Vagina (tissue), 2 donors: ENCODE data around the gene ATP2A3. TPM values are rescaled to one million over a fixed set of nuclear protein-coding genes. Genes with fewer than 3 reads are reported as not detected.

ENCODE experiments used
- DNase-seq, 2 donors: peaks; one replicate each; pipeline ENCODE4 v3.0.0-alpha.2; 2017; ENCODE audit errors: extremely low spot score in 2 of 2
- H3K27ac ChIP-seq: fragments of 200-600 bp; sonication (generic); one replicate; pipeline ENCODE4 v1.5.1; 2019
- H3K27me3 ChIP-seq: fragments of 200-600 bp; sonication (generic); one replicate; pipeline ENCODE4 v1.5.1; 2019
- H3K36me3 ChIP-seq, 2 donors: fragments of 200-600 bp; sonication (generic); one replicate each; pipeline ENCODE4 v1.5.1; 2017 to 2019
- H3K4me1 ChIP-seq: fragments of 200-600 bp; sonication (generic); one replicate; pipeline ENCODE4 v1.5.1; 2019
- H3K4me3 ChIP-seq, 2 donors: fragments of 200-600 bp; sonication (generic); 1 replicate in 1 of 2; 2 replicates in 1 of 2; pipeline ENCODE4 v1.5.1; 2016 to 2019
- H3K9me3 ChIP-seq: fragments of 200-600 bp; sonication (generic); one replicate; pipeline ENCODE4 v1.5.1; 2019
- POLR2A ChIP-seq, 2 donors: fragments of 450-650 bp; IDR thresholded peaks; one replicate each; pipeline ENCODE4 v1.6.1; 2017; ENCODE audit warnings: antibody characterized with exemption in 2 of 2, mild to moderate bottlenecking in 2 of 2, moderate library complexity in 2 of 2
- POLR2AphosphoS5 ChIP-seq, 2 donors: sonication (generic); formaldehyde crosslinking; IDR thresholded peaks; one replicate each; pipeline ENCODE4 v1.9.0; 2017; ENCODE audit warnings: antibody characterized with exemption in 2 of 2, mild to moderate bottlenecking in 2 of 2, low read depth in 1 of 2; ENCODE audit not compliant: insufficient read depth in 1 of 2
- intact Hi-C: fragments of 100-400 bp; cut with DNase I; formaldehyde crosslinking; loops from one replicate; pipeline ENCODE4 v1.15.1; 2023
- total RNA-seq: library from RNA; depleted of rRNA; stranded (reverse); fragments of >200 nt; gene quantifications from one replicate; pipeline ENCODE4 v1.2.3, GENCODE V29; 2016
- TF ChIP-seq, protein P1 (sequence below), 3 experiments: fragments of 450-650 bp in 2 of 3; fragments of 200-600 bp in 1 of 3; sonication (generic) in 1 of 3; IDR thresholded peaks; one replicate each; pipeline ENCODE4 v1.5.1; 2017 to 2019; ENCODE audit warnings: antibody characterized with exemption in 3 of 3, mild to moderate bottlenecking in 2 of 3, moderate library complexity in 2 of 3

The ATP2A3 gene
- total RNA-seq, 1 donor from 2014 or later, result 15.5 TPM

DNA sequence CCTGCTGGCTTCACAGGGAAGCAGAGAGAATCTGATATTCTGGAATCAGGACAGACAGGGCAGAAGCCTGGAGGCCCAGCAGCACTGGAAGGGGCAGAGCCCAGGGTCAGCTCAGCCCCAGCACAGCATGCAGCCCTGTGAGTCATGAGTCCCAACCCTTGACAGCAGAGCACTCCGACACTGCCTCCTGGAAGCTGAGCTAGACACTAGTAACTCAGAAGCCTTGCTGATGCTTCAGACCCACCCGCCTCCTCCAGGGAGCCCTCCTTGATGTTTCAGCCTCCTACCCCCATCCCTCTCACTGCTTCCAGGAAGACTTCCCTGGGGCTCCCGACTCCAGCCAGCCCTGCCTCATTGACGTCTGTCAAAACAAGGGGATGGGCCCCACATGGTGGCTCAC, 78.3 kb downstream of the ATP2A3 start:
- TF ChIP-seq, protein P1, sequence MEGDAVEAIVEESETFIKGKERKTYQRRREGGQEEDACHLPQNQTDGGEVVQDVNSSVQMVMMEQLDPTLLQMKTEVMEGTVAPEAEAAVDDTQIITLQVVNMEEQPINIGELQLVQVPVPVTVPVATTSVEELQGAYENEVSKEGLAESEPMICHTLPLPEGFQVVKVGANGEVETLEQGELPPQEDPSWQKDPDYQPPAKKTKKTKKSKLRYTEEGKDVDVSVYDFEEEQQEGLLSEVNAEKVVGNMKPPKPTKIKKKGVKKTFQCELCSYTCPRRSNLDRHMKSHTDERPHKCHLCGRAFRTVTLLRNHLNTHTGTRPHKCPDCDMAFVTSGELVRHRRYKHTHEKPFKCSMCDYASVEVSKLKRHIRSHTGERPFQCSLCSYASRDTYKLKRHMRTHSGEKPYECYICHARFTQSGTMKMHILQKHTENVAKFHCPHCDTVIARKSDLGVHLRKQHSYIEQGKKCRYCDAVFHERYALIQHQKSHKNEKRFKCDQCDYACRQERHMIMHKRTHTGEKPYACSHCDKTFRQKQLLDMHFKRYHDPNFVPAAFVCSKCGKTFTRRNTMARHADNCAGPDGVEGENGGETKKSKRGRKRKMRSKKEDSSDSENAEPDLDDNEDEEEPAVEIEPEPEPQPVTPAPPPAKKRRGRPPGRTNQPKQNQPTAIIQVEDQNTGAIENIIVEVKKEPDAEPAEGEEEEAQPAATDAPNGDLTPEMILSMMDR (IDR thresholded peaks at IDR 0.05), result no peak
- TF ChIP-seq POLR2AphosphoS5 (IDR thresholded peaks at IDR 0.05; ENCODE audit: insufficient read depth in 1 of 2, low read depth in 1 of 2), result no peak
- no peak for TF ChIP-seq POLR2A (IDR thresholded peaks at IDR 0.05)
- intact Hi-C loops, result no loop called here
- peak overlapping the region; percentile 96 for H3K27ac ChIP-seq

DNA sequence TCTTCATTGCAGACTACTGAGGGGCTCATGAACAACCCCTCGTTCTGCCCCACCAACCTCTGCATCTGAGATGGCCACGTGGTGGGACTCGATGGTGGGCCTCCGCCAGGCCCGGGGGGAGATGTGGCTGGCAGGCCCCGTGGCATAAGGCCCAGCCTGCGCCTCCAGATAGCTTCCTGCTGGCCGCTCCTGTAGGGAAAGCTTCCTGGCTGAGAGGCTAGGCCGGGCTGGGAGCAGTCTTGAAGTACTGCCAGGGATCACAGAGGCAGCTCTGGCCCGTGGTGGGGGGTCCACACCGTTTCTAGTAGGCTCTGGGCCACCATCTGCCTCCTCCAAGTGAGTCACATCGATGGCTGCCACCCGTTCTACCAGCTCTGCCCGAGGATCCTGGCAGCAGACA, 79.0 kb downstream of the ATP2A3 start:
- TF ChIP-seq POLR2AphosphoS5 (IDR thresholded peaks at IDR 0.05; ENCODE audit: insufficient read depth in 1 of 2, low read depth in 1 of 2), result no peak
- Histone ChIP-seq H3K27me3 (no peaks in the 10 kb centered on the region), H3K27ac (peak overlapping the region; percentile 27), H3K4me1 (peaks cover 51% of the 10 kb centered on the region), H3K9me3 (no peaks in the 10 kb centered on the region), H3K4me3 (no peak overlapping the region), H3K36me3 (peaks cover 0 to 30% of the 10 kb centered on the region in 2 donors)
- intact Hi-C loops, result no loop called here
- DNase-seq, result no peak

More for the DNA sequence above, 78.3 kb downstream of the ATP2A3 start:
- Histone ChIP-seq H3K4me1 (peaks cover 58% of the 10 kb centered on the region), H3K9me3 (no peaks in the 10 kb centered on the region), H3K4me3 (no peak overlapping the region), H3K36me3 (peaks cover 0 to 30% of the 10 kb centered on the region in 2 donors), H3K27me3 (no peaks in the 10 kb centered on the region)
- no peak for DNase-seq

GRCh38 chr17:3884188-3884587, 80.0 kb downstream of the ATP2A3 start:
- intact Hi-C loops, result no loop called here
- H3K9me3 ChIP-seq, result no peaks in the 10 kb centered on the region
- H3K4me1 ChIP-seq, result peaks cover 46% of the 10 kb centered on the region
- H3K36me3 ChIP-seq, result peaks cover 0 to 30% of the 10 kb centered on the region in 2 donors
- TF ChIP-seq, protein P1 (IDR thresholded peaks at IDR 0.05), result no peak
- TF ChIP-seq POLR2A (IDR thresholded peaks at IDR 0.05) (no peak), POLR2AphosphoS5 (IDR thresholded peaks at IDR 0.05; ENCODE audit: insufficient read depth in 1 of 2, low read depth in 1 of 2) (no peak)
- H3K27me3 ChIP-seq, result no peaks in the 10 kb centered on the region
- DNase-seq, result no peak
- H3K4me3 ChIP-seq, result no peak overlapping the region
- no peak overlapping the region for H3K27ac ChIP-seq

DNA sequence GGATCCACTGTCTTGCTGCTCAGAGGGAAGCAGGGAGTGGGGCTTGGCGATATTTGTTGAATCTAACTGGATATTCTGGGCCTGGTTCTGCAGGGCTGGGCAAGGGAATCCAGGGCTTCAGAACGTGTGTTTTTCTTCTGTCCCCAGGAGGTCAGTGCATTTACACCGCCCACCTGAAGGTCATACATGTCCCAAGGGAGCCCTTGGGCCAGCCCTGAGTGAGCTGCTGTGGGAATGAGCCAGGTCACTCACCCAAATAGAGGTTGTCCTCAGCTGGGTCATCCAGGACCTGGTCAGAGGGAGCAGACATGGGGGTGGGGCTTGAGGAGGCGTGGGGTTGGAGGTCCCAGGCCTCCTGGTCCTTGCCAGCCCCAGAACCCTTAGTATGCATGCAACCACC, 82.0 kb downstream of the ATP2A3 start:
- H3K27ac ChIP-seq, result no peak overlapping the region
- peaks cover 0 to 30% of the 10 kb centered on the region in 2 donors for H3K36me3 ChIP-seq

GRCh38 chr17:3880983-3881382, 83.3 kb downstream of the ATP2A3 start:
- Histone ChIP-seq H3K36me3 (peaks cover 0 to 35% of the 10 kb centered on the region in 2 donors), H3K27me3 (no peaks in the 10 kb centered on the region), H3K9me3 (no peaks in the 10 kb centered on the region), H3K4me1 (peaks cover 18% of the 10 kb centered on the region), H3K27ac (no peak overlapping the region), H3K4me3 (no peak overlapping the region)
- TF ChIP-seq POLR2A (IDR thresholded peaks at IDR 0.05) (no peak), POLR2AphosphoS5 (IDR thresholded peaks at IDR 0.05; ENCODE audit: insufficient read depth in 1 of 2, low read depth in 1 of 2) (no peak)
- TF ChIP-seq, protein P1 (IDR thresholded peaks at IDR 0.05), result no peak
- intact Hi-C loops, result no loop called here
- DNase-seq, result no peak

More for the DNA sequence above, 82.0 kb downstream of the ATP2A3 start:
- Histone ChIP-seq H3K27me3 (no peaks in the 10 kb centered on the region), H3K4me3 (no peak overlapping the region), H3K9me3 (no peaks in the 10 kb centered on the region), H3K4me1 (peaks cover 31% of the 10 kb centered on the region)
- TF ChIP-seq POLR2A (IDR thresholded peaks at IDR 0.05) (no peak), POLR2AphosphoS5 (IDR thresholded peaks at IDR 0.05; ENCODE audit: insufficient read depth in 1 of 2, low read depth in 1 of 2) (no peak)
- TF ChIP-seq, protein P1 (IDR thresholded peaks at IDR 0.05), result no peak
- DNase-seq, result no peak
- intact Hi-C loops, result no loop called here
